Panc1 (cell line): Measurements from ENCODE around the gene TMED10.

Experiments used
- CTCF ChIP-seq: fragments of 450-650 bp; IDR thresholded peaks from 2 replicates; pipeline ENCODE4 v1.5.1; 2017; ENCODE audit warnings: mild to moderate bottlenecking
- POLR2AphosphoS5 ChIP-seq: IDR thresholded peaks from 2 replicates; pipeline ENCODE4 v1.6.1; 2012; ENCODE audit warnings: mild to moderate bottlenecking, low read depth, low read length, moderate library complexity
- REST ChIP-seq, 2 experiments: IDR thresholded peaks; 2 replicates each; pipeline ENCODE4 v1.6.1; 2011 to 2012; ENCODE audit warnings: low read depth in 2 of 2, control low read depth in 1 of 2, low read length in 1 of 2, mild to moderate bottlenecking in 1 of 2, moderate library complexity in 1 of 2; ENCODE audit not compliant: insufficient read depth in 1 of 2
- SIN3A ChIP-seq: IDR thresholded peaks from 2 replicates; pipeline ENCODE4 v1.6.1; 2012; ENCODE audit warnings: low read depth, mild to moderate bottlenecking, low read length, moderate library complexity, borderline replicate concordance; ENCODE audit not compliant: insufficient read depth
- TCF7L2 ChIP-seq: IDR thresholded peaks from 2 replicates; pipeline ENCODE4 v1.6.1; 2011; ENCODE audit warnings: mild to moderate bottlenecking, low read depth, low read length, inconsistent platforms

- TF ChIP-seq CTCF (no peak), POLR2AphosphoS5 (no peak), TCF7L2 (no peak), REST (IDR thresholded peaks at IDR 0.05; ENCODE audit: insufficient read depth in 1 of 2, low read depth in 2 of 2, low read length in 1 of 2) (no peak), SIN3A (no peak)
These were observed 7.6 kb upstream of the TMED10 start for GRCh38 chr14:75184039-75184438.
